ENCODE data around the gene GLI3. TPM values are rescaled to one million over a fixed set of nuclear protein-coding genes. Genes with fewer than 3 reads are reported as not detected.

The GLI3 gene
- total and polyA plus RNA-seq, 10 donors = 0.17 to 9.2 (median 1.8) TPM

DNA sequence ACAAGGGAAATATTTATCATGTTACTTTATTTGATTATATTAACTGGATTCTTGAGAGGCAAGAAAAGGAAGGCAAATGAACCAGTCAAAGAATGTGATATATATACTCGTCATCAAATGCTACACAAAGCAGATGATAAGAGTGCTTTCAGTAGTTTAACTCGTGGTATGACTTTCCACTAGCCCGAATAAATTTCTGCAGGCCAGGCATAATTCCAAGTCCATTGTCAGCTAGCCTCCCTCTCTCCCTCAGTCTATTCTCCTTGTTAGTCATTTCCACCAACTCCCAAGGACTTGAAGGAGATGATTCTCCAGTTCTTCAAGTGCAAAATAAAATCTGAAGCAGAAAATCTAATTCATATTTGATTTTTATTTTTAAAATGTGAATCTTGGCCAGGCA, 190.5 kb downstream of the GLI3 start:
- Histone ChIP-seq H3K4me3 (no peak overlapping the region), H3K36me3 (no peaks in the 10 kb centered on the region), H3K27me3 (replicated peaks in 1 of 7) (no peaks in the 10 kb centered on the region), H3K27ac (no peak overlapping the region), H3K4me1 (no peaks in the 10 kb centered on the region), H3K9me3 (no peaks in the 10 kb centered on the region)
- WGBS, 5 donors = 81 to 88% (median 84%) methylated on average over 3 of the region's 3 CpGs
- TF ChIP-seq POLR2AphosphoS5 (IDR thresholded peaks at IDR 0.05) = no peak
- TF ChIP-seq POLR2A (IDR thresholded peaks at IDR 0.05) = no peak
- TF ChIP-seq, protein P1, sequence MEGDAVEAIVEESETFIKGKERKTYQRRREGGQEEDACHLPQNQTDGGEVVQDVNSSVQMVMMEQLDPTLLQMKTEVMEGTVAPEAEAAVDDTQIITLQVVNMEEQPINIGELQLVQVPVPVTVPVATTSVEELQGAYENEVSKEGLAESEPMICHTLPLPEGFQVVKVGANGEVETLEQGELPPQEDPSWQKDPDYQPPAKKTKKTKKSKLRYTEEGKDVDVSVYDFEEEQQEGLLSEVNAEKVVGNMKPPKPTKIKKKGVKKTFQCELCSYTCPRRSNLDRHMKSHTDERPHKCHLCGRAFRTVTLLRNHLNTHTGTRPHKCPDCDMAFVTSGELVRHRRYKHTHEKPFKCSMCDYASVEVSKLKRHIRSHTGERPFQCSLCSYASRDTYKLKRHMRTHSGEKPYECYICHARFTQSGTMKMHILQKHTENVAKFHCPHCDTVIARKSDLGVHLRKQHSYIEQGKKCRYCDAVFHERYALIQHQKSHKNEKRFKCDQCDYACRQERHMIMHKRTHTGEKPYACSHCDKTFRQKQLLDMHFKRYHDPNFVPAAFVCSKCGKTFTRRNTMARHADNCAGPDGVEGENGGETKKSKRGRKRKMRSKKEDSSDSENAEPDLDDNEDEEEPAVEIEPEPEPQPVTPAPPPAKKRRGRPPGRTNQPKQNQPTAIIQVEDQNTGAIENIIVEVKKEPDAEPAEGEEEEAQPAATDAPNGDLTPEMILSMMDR (IDR thresholded peaks at IDR 0.05 in 8 of 11, conservative IDR thresholded peaks at IDR 0.05 in 3 of 11) = no peak
- DNase-seq = no peak
- intact Hi-C loops (cut with DNase I; ENCODE audit: low total_unique reads) = no loop called here

DNA sequence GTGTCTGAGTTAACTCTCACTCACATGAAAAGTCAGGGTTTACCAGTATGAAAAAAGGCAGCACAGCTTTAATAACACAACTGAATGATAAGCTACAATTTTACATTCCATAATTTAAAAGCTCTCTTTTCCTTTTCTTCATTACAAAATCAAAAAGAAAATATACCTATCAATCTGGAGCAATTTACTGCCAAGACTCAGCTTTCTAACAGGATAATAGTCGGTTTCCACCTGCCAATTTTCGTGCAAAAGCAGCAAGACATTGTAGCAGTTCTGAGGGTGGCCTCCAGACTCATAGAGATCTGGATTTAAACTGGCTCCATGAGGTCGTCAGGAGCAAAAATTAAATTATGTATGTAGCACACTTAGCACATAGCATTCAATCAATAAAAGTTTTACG, 191.0 kb downstream of the GLI3 start:
- 75 to 91% (median 82%) methylated on average over 4 of the region's 4 CpGs for WGBS, 5 donors
- TF ChIP-seq POLR2A (IDR thresholded peaks at IDR 0.05) (no peak), POLR2AphosphoS5 (IDR thresholded peaks at IDR 0.05) (no peak)
- TF ChIP-seq, protein P1 (IDR thresholded peaks at IDR 0.05 in 8 of 11, conservative IDR thresholded peaks at IDR 0.05 in 3 of 11) = no peak
- H3K27ac ChIP-seq = no peak overlapping the region
- no peak overlapping the region for H3K4me3 ChIP-seq
- no peak for DNase-seq
- intact Hi-C loops (cut with DNase I; ENCODE audit: low total_unique reads) = no loop called here
- no peaks in the 10 kb centered on the region for H3K4me1 ChIP-seq
- H3K36me3 ChIP-seq = no peaks in the 10 kb centered on the region
- H3K9me3 ChIP-seq = no peaks in the 10 kb centered on the region
- no peaks in the 10 kb centered on the region for H3K27me3 ChIP-seq (replicated peaks in 1 of 7)

DNA sequence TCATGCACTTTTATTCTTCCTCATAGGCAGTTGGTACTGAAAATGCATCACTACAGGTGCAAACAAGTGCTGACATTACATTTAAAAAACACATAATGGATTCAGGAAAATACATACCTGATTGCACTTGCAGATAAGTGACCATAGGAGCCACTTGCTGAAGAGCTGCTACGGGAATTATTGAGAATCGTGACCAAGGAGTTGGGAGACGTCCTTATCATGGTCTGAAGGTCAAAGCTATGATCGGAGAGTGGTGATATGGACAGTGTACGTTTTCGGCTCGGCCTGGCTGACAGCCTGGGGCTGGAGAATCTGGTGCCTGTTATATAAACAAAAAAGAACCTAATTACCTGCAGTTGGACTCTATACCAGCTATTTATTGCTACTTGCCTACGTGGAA, 197.1 kb downstream of the GLI3 start:
- intact Hi-C loops (cut with DNase I; ENCODE audit: low total_unique reads) = no loop called here
- H3K9me3 ChIP-seq = no peaks in the 10 kb centered on the region
- H3K4me3 ChIP-seq = no peak overlapping the region
- DNase-seq = no peak
- H3K36me3 ChIP-seq = no peaks in the 10 kb centered on the region
- H3K27me3 ChIP-seq (replicated peaks in 1 of 7) = no peaks in the 10 kb centered on the region
- WGBS, 5 donors = 80 to 88% (median 84%) methylated on average over 8 of the region's 8 CpGs
- H3K27ac ChIP-seq = no peak overlapping the region
- TF ChIP-seq, protein P1 (IDR thresholded peaks at IDR 0.05 in 8 of 11, conservative IDR thresholded peaks at IDR 0.05 in 3 of 11) = no peak
- no peak for TF ChIP-seq POLR2AphosphoS5 (IDR thresholded peaks at IDR 0.05)
- no peak for TF ChIP-seq POLR2A (IDR thresholded peaks at IDR 0.05)
- H3K4me1 ChIP-seq = no peaks in the 10 kb centered on the region

DNA sequence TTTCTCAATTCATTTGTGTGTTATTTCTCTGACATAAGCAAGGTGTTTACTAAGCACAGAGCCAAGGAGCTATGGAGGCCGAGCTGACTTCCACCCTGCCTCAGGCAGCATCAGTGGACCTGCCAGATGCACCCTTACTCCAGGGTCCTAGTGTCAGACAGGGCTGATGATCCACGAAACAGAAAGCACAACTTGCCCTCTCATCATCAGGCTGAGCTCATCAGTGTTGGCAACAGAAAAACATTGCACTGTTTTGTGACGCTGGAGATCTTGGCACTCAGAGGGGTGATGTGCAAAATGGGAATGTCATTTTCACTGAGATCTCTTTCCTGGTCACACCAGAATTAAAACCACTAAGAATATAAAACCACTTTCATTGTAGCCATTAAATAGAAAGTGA, 201.8 kb downstream of the GLI3 start:
- H3K27me3 ChIP-seq (replicated peaks in 1 of 7) = no peaks in the 10 kb centered on the region
- H3K36me3 ChIP-seq = no peaks in the 10 kb centered on the region
- TF ChIP-seq POLR2AphosphoS5 (IDR thresholded peaks at IDR 0.05) = no peak
- TF ChIP-seq, protein P1 (IDR thresholded peaks at IDR 0.05 in 8 of 11, conservative IDR thresholded peaks at IDR 0.05 in 3 of 11) = no peak
- no peak for TF ChIP-seq POLR2A (IDR thresholded peaks at IDR 0.05)
- no peaks in the 10 kb centered on the region for H3K4me1 ChIP-seq
- no peak overlapping the region for H3K4me3 ChIP-seq
- H3K9me3 ChIP-seq = no peaks in the 10 kb centered on the region
- WGBS, 5 donors = 66 to 84% (median 82%) methylated on average over 3 of the region's 3 CpGs
- DNase-seq = no peak
- intact Hi-C loops (cut with DNase I; ENCODE audit: low total_unique reads) = no loop called here
- no peak overlapping the region for H3K27ac ChIP-seq

All from spleen (tissue), 11 donors.